NCI-H524 treated with DMSO at 0.1 percent for 48 hours (cell line): ENCODE results near the gene TBL1Y.

ENCODE experiments used
- DNase-seq: peaks from one replicate; lab custom pipeline; 2025; lab: John Stamatoyannopoulos, UW

The TBL1Y gene

DNA sequence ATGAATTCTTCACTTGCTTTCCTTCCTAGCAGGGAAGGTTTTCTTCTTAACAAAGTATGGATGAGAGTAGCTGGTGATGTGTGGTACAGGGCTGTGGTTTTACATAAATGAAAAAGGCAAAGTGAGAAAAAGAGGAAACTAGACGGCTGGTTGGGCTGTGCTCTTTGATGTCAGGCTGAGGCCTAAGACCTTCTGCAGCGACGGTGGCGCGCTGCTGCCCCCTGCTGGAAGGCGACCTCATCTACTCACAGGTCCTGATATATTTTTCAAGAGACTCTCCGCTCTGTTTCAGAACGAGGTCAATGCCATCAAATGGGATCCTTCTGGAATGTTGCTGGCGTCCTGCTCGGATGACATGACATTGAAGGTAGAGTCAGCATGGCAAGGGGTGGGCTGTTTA lies 175.1 kb downstream of the TBL1Y start:
- no peak for DNase-seq

DNA sequence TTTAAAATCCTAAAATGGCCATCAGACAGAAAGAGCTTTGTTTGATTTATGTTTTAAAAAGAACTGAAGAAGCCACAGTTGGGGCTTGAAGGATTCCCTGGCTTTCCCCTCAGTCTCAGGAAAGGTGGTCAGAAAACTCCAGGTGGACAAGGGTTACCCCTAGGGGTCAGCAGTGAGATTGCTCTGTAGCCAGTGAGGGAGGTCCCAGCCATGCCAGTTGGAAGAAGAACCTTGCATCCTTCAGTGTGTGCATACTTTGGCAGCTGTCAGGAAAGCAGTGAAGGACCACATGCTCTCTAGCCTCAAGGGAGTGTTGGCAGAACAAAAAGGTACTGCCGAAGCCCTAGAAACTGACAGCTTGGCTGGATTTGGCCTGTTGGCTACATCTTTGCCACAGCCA lies 182.3 kb downstream of the TBL1Y start:
- no peak for DNase-seq

- no peak for DNase-seq
These were observed 183.9 kb downstream of the TBL1Y start for GRCh38 chrY:7094365-7094764.

DNA sequence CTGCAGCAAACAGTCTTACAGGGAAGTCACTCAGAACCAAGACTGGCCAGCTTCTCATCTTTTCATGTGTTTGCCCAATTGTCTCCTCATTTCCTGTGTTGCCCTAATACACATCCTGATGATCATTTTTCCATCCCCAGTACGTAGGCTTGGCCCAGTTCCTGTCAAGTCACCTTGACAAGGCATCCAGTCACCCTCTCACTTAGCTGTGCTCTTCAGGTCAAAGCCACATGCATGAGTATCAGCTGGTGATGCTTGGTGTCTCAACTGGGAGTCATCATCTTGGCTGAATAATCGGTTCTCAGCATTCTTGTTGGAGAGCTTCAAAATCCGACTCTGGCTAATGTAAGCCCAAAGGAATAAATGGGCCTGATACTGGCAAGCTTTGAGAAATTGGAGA lies 186.5 kb downstream of the TBL1Y start:
- DNase-seq = no peak

DNA sequence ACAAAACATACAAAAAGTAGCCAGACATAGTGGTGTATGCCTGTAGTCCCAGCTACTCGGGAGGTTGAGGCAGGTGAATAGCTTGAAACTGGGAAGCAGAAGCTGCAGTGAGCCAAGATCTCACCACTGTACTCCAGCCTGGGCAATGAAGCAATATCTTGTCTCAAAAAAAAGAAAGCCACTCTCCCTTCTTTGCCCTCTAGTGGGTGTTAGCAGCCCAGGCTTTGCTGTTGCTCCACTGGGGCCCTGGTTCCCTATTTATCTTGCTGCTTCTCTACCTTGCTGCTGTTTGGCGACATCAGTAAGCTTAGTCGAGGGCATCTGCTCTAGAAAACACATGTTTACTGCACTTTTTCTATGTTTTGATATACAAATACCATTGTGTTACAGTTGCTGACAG lies 189.2 kb downstream of the TBL1Y start:
- no peak for DNase-seq

- no peak for DNase-seq
These were observed 192.2 kb downstream of the TBL1Y start for GRCh38 chrY:7102680-7103079.

GRCh38 chrY:7107179-7107578 lies 196.7 kb downstream of the TBL1Y start:
- no peak for DNase-seq

DNA sequence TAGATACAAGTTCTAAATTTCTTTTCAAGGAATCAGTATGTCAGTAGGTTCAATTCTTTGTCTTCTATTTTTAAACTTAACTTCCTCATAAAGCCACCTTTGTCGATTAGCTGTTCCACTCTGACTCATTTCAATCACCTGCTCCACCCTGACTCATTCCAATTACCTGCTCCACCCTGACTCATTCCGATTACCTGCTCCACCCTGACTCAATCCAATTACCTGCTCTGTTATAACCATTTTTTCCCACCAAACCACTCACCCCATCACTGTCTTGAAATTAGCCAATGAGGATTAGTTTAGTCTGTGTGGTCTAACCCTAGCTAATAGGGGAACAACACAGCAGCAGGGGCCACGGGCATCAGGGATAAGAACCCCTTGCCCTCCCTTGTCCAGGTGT lies 199.6 kb downstream of the TBL1Y start:
- no peak for DNase-seq

DNA sequence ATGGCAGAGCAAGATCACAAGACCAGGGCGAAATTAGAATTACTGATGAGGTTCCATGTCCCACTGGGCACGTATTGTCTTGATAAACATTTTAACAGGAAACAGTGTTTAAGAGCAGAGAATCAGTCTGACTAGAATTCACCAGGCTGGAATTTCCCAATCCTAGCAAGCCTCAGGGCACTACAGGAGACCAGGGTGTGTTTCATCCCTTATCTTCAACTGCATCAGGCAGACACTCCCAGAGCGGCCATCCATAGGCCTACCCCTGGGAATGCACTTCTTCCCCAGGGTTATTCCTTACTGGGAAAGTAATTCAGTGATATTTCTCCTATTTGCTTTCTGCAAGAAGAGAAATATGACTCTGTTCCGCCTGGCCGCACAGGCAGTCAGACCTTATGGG lies 205.4 kb downstream of the TBL1Y start:
- no peak for DNase-seq

DNA sequence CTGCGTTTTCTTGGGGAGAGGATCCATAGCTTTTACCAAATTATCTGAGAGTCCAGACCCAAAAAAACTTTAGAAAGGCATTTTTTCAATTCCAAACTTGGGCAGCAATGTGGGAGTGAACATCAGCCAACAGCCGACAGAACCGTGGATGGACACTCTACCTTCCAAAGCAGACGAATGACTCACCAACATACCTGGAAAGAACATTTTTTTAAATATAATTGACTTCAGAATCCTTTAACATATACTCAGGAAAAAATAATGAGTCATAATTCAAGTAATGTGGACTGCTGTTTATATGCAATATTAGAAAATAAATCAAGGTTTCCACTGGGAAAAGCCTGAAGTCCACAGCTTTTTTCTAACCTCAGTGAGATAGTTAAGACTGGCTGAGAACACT lies 211.7 kb downstream of the TBL1Y start:
- DNase-seq = no peak

DNA sequence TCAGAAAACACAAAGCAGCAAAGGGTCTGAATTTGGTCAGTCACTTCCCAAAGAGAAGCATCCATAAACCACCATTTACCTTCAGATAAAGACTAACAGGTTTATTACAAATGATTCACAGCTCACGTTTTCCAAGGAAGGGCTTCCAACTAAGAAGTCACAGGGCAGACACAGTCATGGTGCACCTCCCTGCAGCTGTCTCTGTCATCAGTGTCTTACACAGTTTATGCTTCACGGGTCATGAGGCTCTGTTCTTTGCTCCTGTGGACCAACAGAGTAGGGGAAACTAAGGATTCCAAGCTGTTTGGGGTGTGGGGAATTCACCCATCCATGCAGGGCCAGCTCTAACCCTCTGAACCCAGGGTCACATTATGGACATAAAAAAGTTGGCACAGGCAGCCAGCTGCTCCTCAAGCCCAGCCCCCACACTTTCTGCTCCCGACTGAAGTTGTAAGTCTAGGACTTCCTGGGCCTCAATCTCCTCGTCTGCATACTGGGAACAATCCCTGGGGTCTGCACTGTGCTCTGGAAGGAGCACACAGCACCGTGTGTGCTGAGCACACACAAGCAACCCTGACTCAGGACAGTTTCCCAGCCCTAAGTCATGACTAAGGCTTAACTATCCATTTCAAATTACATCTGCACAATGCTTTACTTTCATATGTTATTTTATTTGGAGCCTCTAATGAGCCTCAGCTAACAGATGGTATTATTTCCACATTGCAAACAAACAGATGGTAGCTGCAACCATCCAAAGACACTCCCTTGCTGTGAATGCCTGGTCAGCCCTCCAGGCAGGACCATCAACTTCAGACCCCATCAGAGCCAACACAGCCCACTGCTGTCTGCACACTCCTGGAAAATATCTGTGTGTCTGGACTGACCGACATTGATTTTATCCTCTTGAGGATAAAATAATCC lies 214.9 kb downstream of the TBL1Y start:
- DNase-seq = no peak

DNA sequence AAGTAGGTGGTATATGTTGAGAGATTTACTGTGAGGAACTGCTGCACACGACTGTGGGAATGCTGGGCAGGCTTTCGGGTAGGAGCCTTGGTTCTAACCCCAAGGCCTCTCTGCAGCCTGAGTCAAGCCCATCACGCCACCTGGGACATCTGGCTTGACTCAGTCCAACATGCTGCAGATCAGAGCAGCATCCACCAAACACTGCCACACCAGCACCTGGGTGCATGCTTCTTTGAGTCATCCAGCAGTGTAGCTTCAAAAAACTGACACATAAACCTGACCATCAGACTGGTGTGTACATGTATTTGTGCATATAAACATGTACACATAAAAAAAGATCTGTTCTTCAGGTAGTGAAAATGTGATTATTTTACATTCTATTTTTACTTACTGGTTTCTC lies 217.7 kb downstream of the TBL1Y start:
- DNase-seq = no peak
